SK-N-SH (cell line): Measurements from ENCODE around the gene CAMK1. TPM values are rescaled to one million over a fixed set of nuclear protein-coding genes. Genes with fewer than 3 reads are reported as not detected.

ENCODE experiments used
- CTCF ChIA-PET: fragments of 300-600, 350-600 bp; formaldehyde crosslinking; extraction: SDS; loops from one replicate; lab custom pipeline; 2021; lab: Yijun Ruan, JAX
- POLR2A ChIA-PET: fragments of 350-600 bp; sonication (Branson Sonifier 250); formaldehyde crosslinking; extraction: SDS; loops from one replicate; lab custom pipeline; 2020; ENCODE audit warnings: antibody characterized with exemption, inconsistent platforms; lab: Yijun Ruan, JAX
- DNase-seq: peaks from one replicate; pipeline ENCODE4 v3.0.0; 2012
- H2AFZ ChIP-seq: fragments of 200-600 bp; sonication (generic); 2 replicates; pipeline ENCODE4 v1.8.1; 2016; ENCODE audit warnings: antibody characterized with exemption, mild to moderate bottlenecking, low read depth
- H3F3A ChIP-seq: fragments of 200-600 bp; sonication (generic); replicated peaks from 2 replicates; pipeline ENCODE3; 2016; ENCODE audit warnings: antibody characterized with exemption, mild to moderate bottlenecking; ENCODE audit not compliant: insufficient read depth
- H3K27ac ChIP-seq, 2 experiments: fragments of 200-500 bp in 1 of 2; fragments of 200-600 bp in 1 of 2; sonication (Bioruptor generic) in 1 of 2; sonication (generic), shearing (Covaris generic) in 1 of 2; 2 replicates each; pipeline versions ENCODE4 v1.5.1 to v1.6.1; 2014 to 2016; ENCODE audit warnings: low read depth in 2 of 2, inconsistent platforms in 1 of 2, low read length in 1 of 2, mild to moderate bottlenecking in 1 of 2, mixed read lengths in 1 of 2
- H3K27me3 ChIP-seq: fragments of 200-600 bp; sonication (generic), shearing (Covaris generic); 2 replicates; pipeline ENCODE4 v1.6.1; 2016; ENCODE audit warnings: mixed run types; ENCODE audit not compliant: insufficient read depth
- H3K36me3 ChIP-seq, 2 experiments: fragments of 200-500 bp in 1 of 2; fragments of 200-600 bp in 1 of 2; sonication (Bioruptor generic) in 1 of 2; sonication (generic) in 1 of 2; replicated peaks in 1 of 2; 2 replicates each; pipeline versions ENCODE3 to v1.5.1; 2014 to 2016; ENCODE audit warnings: low read length in 1 of 2, mild to moderate bottlenecking in 1 of 2; ENCODE audit not compliant: insufficient read depth in 2 of 2, control insufficient read depth in 1 of 2
- H3K4me1 ChIP-seq, 2 experiments: fragments of 200-500 bp in 1 of 2; fragments of 200-600 bp in 1 of 2; sonication (Bioruptor generic) in 1 of 2; sonication (generic), shearing (Covaris generic) in 1 of 2; 2 replicates each; pipeline versions ENCODE4 v1.5.1 to v1.6.1; 2014 to 2016; ENCODE audit warnings: low read depth in 1 of 2, low read length in 1 of 2, mixed run types in 1 of 2; ENCODE audit not compliant: insufficient read depth in 2 of 2, control insufficient read depth in 1 of 2
- H3K4me2 ChIP-seq: fragments of 200-600 bp; sonication (generic), shearing (Covaris generic); 2 replicates; pipeline ENCODE4 v1.6.1; 2017; ENCODE audit warnings: mixed run types
- H3K4me3 ChIP-seq, 2 experiments: fragments of 200-500 bp in 1 of 2; fragments of 200-600 bp in 1 of 2; sonication (Bioruptor generic) in 1 of 2; sonication (generic), shearing (Covaris generic) in 1 of 2; 2 replicates each; pipeline versions ENCODE4 v1.5.1 to v1.8.1; 2014 to 2016; ENCODE audit warnings: low read depth in 2 of 2, inconsistent platforms in 1 of 2, low read length in 1 of 2, mild to moderate bottlenecking in 1 of 2, mixed read lengths in 1 of 2, moderate library complexity in 1 of 2
- H3K79me2 ChIP-seq: fragments of 200-600 bp; sonication (generic); 2 replicates; pipeline ENCODE4 v1.8.1; 2017; ENCODE audit warnings: mild to moderate bottlenecking; ENCODE audit not compliant: insufficient read depth
- H3K9ac ChIP-seq: fragments of 200-600 bp; sonication (generic); 2 replicates; pipeline ENCODE4 v1.6.1; 2017; ENCODE audit warnings: mixed run types
- H3K9me2 ChIP-seq: fragments of 200-600 bp; sonication (generic); 2 replicates; pipeline ENCODE4 v1.6.1; 2017; ENCODE audit warnings: mixed run types
- H3K9me3 ChIP-seq: fragments of 200-600 bp; sonication (generic); 2 replicates; pipeline ENCODE4 v1.6.1; 2017; ENCODE audit warnings: mixed run types, mild to moderate bottlenecking, moderate library complexity
- H4K20me1 ChIP-seq: fragments of 200-600 bp; sonication (generic); 2 replicates; pipeline ENCODE4 v1.6.1; 2017; ENCODE audit warnings: mild to moderate bottlenecking, mixed run types; ENCODE audit not compliant: insufficient read depth
- ELF1 ChIP-seq: IDR thresholded peaks from 2 replicates; pipeline ENCODE4 v1.4.0; 2012
- EP300 ChIP-seq, 2 experiments: IDR thresholded peaks; 2 replicates each; pipeline versions ENCODE4 v1.4.0 to v1.6.1; 2012; ENCODE audit warnings: borderline replicate concordance in 1 of 2, low read depth in 1 of 2, low read length in 1 of 2
- EZH2phosphoT487 ChIP-seq: fragments of 200-600 bp; sonication (generic); IDR thresholded peaks from 2 replicates; pipeline ENCODE4 v1.6.1; 2017; ENCODE audit warnings: low read depth, mixed run types, mild to moderate bottlenecking, antibody characterized with exemption, moderate library complexity, borderline replicate concordance
- FOSL2 ChIP-seq: IDR thresholded peaks from 2 replicates; pipeline ENCODE4 v1.4.0; 2012; ENCODE audit warnings: low read depth, mild to moderate bottlenecking, moderate library complexity, borderline replicate concordance
- FOXJ3 ChIP-seq: sonication (generic); formaldehyde crosslinking; IDR thresholded peaks from 2 replicates; pipeline ENCODE4 v1.5.1; 2020; ENCODE audit warnings: mild to moderate bottlenecking, missing genetic modification reagents
- FOXM1 ChIP-seq: IDR thresholded peaks from 2 replicates; pipeline ENCODE4 v1.4.0; 2012; ENCODE audit warnings: low read depth, mild to moderate bottlenecking
- GABPA ChIP-seq: IDR thresholded peaks from 2 replicates; pipeline ENCODE4 v1.4.0; 2012; ENCODE audit warnings: low read depth, mild to moderate bottlenecking
- GATA2 ChIP-seq: sonication (generic); formaldehyde crosslinking; IDR thresholded peaks from 2 replicates; pipeline ENCODE4 v1.5.0; 2020; ENCODE audit warnings: mild to moderate bottlenecking, missing genetic modification reagents
- JUND ChIP-seq: IDR thresholded peaks from 2 replicates; pipeline ENCODE4 v1.4.0; 2012
- MXI1 ChIP-seq: IDR thresholded peaks from 2 replicates; pipeline ENCODE4 v1.6.1; 2012; ENCODE audit warnings: mild to moderate bottlenecking, low read depth, low read length, improper control_type of control experiment
- POLR2AphosphoS5 ChIP-seq: IDR thresholded peaks from 2 replicates; pipeline ENCODE4 v1.6.1; 2012; ENCODE audit warnings: low read depth, low read length
- RAD21 ChIP-seq: IDR thresholded peaks from 2 replicates; pipeline ENCODE4 v1.6.1; 2012; ENCODE audit warnings: mild to moderate bottlenecking, low read length
- RCOR1 ChIP-seq: fragments of 150-350 bp; IDR thresholded peaks from 2 replicates; pipeline ENCODE4 v1.6.1; 2017; ENCODE audit warnings: antibody characterized with exemption, low read length
- RFX5 ChIP-seq: IDR thresholded peaks from 2 replicates; pipeline ENCODE4 v1.6.1; 2012; ENCODE audit warnings: mild to moderate bottlenecking, improper control_type of control experiment, low read length
- RXRA ChIP-seq: IDR thresholded peaks from 2 replicates; pipeline ENCODE4 v1.4.0; 2012; ENCODE audit warnings: low read depth, mild to moderate bottlenecking, borderline replicate concordance
- SMC3 ChIP-seq: IDR thresholded peaks from 2 replicates; pipeline ENCODE4 v1.6.1; 2012; ENCODE audit warnings: low read depth, low read length, improper control_type of control experiment
- TAF1 ChIP-seq: IDR thresholded peaks from 2 replicates; pipeline ENCODE4 v1.6.1; 2012; ENCODE audit warnings: low read depth, mild to moderate bottlenecking, low read length, moderate library complexity, borderline replicate concordance
- TCF12 ChIP-seq: IDR thresholded peaks from 2 replicates; pipeline ENCODE4 v1.4.0; 2012
- WGBS: methylation state at CpG from one replicate; pipeline ENCODE4 v1.1.6; 2017; ENCODE audit warnings: low lambda C conversion rate; 5-methylcytosine and 5-hydroxymethylcytosine counted together
- polyA plus RNA-seq, 3 experiments: library from polyadenylated mRNA; depleted of rRNA; stranded (reverse); fragments of >200 nt; gene quantifications; 2 replicates each; pipeline ENCODE4 v1.2.3, GENCODE V29; 2012
- TF ChIP-seq, protein P1 (sequence below): IDR thresholded peaks from 2 replicates; pipeline ENCODE4 v1.4.0; 2012; ENCODE audit warnings: low read depth, borderline replicate concordance
- TF ChIP-seq, protein P2 (sequence below): IDR thresholded peaks from 2 replicates; pipeline ENCODE4 v1.4.0; 2012; ENCODE audit warnings: low read depth
- TF ChIP-seq, protein P3 (sequence below): IDR thresholded peaks from 2 replicates; pipeline ENCODE4 v1.6.1; 2012; ENCODE audit warnings: mild to moderate bottlenecking, low read depth, low read length, moderate library complexity

CAMK1 gene
- polyA plus RNA-seq, 1 of the 3 experiments (the other 2 are of a cell fraction): 47.1 TPM

DNA sequence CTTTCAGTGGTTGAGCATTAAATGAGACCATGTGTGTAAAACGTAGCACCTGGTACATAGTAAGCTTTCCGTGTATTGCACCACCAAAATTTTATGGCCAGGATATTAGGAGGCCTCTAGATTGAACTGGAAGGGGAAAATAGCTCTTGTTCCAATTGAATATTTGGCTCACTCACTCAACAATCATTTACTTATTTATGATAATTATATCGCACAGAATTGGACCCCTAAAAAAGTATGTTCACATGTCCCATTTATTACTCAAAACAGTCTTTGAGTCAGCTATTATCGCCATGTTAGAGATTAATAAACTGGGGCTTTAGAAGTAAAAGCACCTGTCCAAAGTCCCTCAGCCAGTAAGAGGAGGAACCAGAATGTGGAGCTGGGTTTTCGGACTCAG lies 35.2 kb upstream of the CAMK1 start:
- Histone ChIP-seq H3K27me3 (no peaks in the 10 kb centered on the region), H3F3A (peaks cover 42% of the 10 kb centered on the region), H3K9me2 (no peaks in the 10 kb centered on the region), H3K27ac (no peak overlapping the region), H3K79me2 (peaks cover 11% of the 10 kb centered on the region; the same call in 1 of the 2 replicates), H3K9ac (no peak overlapping the region), H3K4me3 (no peak overlapping the region), H3K4me2 (no peak overlapping the region), H3K4me1 (peaks cover 0 to 10% of the 10 kb centered on the region in 2 experiments; a peak in 1 of 4 replicates), H4K20me1 (no peaks in the 10 kb centered on the region), H3K9me3 (no peaks in the 10 kb centered on the region), H3K36me3 (peaks cover 54 to 60% of the 10 kb centered on the region in 2 experiments), H2AFZ (no peak overlapping the region)
- TF ChIP-seq MXI1 (no peak), GABPA (no peak), GATA2 (CRISPR knock-in tag) (no peak), SMC3 (no peak), FOSL2 (no peak), RAD21 (no peak)
- TF ChIP-seq, protein P1, sequence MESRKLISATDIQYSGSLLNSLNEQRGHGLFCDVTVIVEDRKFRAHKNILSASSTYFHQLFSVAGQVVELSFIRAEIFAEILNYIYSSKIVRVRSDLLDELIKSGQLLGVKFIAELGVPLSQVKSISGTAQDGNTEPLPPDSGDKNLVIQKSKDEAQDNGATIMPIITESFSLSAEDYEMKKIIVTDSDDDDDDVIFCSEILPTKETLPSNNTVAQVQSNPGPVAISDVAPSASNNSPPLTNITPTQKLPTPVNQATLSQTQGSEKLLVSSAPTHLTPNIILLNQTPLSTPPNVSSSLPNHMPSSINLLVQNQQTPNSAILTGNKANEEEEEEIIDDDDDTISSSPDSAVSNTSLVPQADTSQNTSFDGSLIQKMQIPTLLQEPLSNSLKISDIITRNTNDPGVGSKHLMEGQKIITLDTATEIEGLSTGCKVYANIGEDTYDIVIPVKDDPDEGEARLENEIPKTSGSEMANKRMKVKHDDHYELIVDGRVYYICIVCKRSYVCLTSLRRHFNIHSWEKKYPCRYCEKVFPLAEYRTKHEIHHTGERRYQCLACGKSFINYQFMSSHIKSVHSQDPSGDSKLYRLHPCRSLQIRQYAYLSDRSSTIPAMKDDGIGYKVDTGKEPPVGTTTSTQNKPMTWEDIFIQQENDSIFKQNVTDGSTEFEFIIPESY: no peak
- 90% methylated on average over 5 of the region's 5 CpGs for WGBS
- no peak for DNase-seq
- ChIA-PET CTCF (interaction anchor here (0.6 kb wide), 1 partner anchor 16 kb away, joined by 3 read pairs; no protein-coding TSS in a partner anchor), POLR2A (interaction anchor here (1.6 kb wide), 1 partner anchor 12 kb away, joined by 9 read pairs; the partner anchor contains the start of genes ARPC4 and TADA3)

DNA sequence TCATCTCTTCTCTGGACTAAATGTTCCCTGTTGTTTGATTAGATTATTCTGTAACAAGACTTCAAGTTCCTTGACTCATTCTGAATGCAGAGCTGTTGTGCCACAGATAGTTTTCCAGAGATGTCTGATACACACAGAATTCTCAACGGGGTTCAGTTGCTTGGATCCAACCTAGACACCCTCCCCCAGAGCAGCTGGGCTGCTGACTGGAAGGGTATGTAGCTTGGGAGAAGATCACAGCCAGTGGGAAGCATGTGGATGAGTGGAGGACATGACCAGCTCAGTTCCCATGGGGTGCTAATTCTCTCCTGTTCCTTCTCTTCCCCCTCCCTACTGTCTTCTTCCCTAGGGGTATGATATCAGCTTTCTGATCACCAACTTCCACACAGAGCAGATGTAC lies 33.7 kb upstream of the CAMK1 start:
- Histone ChIP-seq H2AFZ (no peak overlapping the region), H3K79me2 (peaks cover 23% of the 10 kb centered on the region; the same call in 1 of the 2 replicates), H3K4me2 (no peak overlapping the region), H3K27me3 (no peaks in the 10 kb centered on the region), H4K20me1 (no peaks in the 10 kb centered on the region), H3K9ac (no peak overlapping the region), H3K4me1 (peaks cover 0 to under 1% of the 10 kb centered on the region in 2 experiments; a peak in 1 of 4 replicates), H3K9me2 (no peaks in the 10 kb centered on the region), H3K4me3 (no peak overlapping the region), H3F3A (peaks cover 31% of the 10 kb centered on the region), H3K9me3 (no peaks in the 10 kb centered on the region), H3K27ac (no peak overlapping the region), H3K36me3 (peaks cover 67 to 71% of the 10 kb centered on the region in 2 experiments)
- 40% methylated on average over 1 of the region's 1 CpG for WGBS
- CTCF ChIA-PET: no interaction called here
- DNase-seq: no peak
- POLR2A ChIA-PET: no interaction called here
- no peak for TF ChIP-seq ELF1
- TF ChIP-seq POLR2AphosphoS5: no peak
- TF ChIP-seq MXI1: no peak
- TF ChIP-seq SMC3: no peak
- no peak for TF ChIP-seq TCF12
- TF ChIP-seq TAF1: no peak
- TF ChIP-seq EZH2phosphoT487: no peak
- TF ChIP-seq EP300 (IDR thresholded peaks at IDR 0.05; ENCODE audit: borderline replicate concordance in 1 of 2, low read depth in 1 of 2, low read length in 1 of 2): no peak
- TF ChIP-seq RFX5: no peak
- TF ChIP-seq RCOR1: no peak
- TF ChIP-seq, protein P2, sequence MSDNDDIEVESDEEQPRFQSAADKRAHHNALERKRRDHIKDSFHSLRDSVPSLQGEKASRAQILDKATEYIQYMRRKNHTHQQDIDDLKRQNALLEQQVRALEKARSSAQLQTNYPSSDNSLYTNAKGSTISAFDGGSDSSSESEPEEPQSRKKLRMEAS: no peak
- no peak for TF ChIP-seq FOXJ3 (CRISPR knock-in tag)
- TF ChIP-seq, protein P1: no peak
- no peak for TF ChIP-seq GATA2 (CRISPR knock-in tag)
- TF ChIP-seq RXRA: no peak
- TF ChIP-seq JUND: no peak
- no peak for TF ChIP-seq FOXM1
- TF ChIP-seq, protein P3, sequence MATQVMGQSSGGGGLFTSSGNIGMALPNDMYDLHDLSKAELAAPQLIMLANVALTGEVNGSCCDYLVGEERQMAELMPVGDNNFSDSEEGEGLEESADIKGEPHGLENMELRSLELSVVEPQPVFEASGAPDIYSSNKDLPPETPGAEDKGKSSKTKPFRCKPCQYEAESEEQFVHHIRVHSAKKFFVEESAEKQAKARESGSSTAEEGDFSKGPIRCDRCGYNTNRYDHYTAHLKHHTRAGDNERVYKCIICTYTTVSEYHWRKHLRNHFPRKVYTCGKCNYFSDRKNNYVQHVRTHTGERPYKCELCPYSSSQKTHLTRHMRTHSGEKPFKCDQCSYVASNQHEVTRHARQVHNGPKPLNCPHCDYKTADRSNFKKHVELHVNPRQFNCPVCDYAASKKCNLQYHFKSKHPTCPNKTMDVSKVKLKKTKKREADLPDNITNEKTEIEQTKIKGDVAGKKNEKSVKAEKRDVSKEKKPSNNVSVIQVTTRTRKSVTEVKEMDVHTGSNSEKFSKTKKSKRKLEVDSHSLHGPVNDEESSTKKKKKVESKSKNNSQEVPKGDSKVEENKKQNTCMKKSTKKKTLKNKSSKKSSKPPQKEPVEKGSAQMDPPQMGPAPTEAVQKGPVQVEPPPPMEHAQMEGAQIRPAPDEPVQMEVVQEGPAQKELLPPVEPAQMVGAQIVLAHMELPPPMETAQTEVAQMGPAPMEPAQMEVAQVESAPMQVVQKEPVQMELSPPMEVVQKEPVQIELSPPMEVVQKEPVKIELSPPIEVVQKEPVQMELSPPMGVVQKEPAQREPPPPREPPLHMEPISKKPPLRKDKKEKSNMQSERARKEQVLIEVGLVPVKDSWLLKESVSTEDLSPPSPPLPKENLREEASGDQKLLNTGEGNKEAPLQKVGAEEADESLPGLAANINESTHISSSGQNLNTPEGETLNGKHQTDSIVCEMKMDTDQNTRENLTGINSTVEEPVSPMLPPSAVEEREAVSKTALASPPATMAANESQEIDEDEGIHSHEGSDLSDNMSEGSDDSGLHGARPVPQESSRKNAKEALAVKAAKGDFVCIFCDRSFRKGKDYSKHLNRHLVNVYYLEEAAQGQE: no peak
